ENCODE data around the gene STAT3.

STAT3 gene

DNA sequence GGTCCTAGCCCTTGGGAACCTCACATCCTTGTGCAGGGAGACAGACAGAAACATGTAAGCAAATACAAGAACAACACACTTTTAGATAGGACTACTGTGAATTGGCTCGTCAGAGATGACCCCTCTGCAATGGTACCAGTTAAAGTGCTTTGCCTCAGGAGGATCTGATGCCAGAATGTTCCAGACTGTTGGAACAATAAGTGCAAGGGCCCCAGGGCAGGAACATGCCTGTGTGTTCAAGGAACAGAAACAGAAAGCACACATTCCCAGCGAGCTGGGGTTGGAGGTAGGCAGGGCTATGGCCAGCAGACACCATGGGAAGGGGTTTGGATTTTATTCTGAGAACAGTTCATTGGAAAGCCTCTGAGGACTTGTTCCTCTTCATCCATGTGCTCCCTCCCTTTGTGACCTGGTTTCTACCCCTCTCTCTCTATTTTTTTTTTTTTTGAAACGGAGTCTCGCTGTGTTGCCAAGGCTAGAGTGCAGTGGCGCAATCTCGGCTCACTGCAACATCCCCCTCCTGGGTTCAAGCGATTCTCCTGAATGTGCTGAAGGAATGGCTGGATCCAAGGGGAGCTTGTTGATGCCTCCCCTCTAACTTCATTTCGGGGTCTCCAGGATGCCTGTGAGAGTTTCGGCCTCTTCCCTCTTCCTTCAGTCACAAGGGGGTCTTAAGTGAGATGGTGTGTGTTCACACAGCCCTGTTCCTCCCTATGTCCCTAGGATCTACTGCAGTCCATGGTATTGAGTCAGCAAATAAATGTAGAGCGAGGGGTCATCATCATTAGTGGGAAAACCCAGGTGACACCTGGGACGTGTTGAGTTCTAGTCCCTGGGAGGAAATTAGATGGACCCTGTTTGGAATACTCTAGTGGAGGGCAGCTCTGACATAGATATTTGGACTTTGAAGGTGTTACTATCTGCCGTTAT, 93.5 kb downstream of the STAT3 start:
- DNase-seq (ENCODE audit: low read depth): no peak

DNA sequence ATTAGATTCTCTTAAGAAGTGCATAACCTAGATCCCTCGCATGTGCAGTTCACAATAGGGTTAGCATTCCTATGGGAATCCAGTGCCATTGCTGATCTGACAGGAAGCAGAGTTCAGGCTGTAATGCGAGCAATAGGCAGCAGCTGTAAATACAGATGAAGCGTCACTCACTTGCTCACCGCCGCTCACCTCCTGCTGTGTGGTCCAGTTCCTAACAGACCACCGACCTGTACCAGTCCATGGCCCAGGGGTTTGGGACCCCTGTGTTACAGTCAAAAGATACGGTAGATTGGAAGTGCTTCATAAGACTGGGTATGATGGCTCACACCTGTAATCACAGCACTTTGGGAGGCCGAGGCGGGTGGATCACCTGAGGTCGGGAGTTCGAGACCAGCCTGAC, 97.1 kb downstream of the STAT3 start:
- no peak for DNase-seq (ENCODE audit: low read depth)

DNA sequence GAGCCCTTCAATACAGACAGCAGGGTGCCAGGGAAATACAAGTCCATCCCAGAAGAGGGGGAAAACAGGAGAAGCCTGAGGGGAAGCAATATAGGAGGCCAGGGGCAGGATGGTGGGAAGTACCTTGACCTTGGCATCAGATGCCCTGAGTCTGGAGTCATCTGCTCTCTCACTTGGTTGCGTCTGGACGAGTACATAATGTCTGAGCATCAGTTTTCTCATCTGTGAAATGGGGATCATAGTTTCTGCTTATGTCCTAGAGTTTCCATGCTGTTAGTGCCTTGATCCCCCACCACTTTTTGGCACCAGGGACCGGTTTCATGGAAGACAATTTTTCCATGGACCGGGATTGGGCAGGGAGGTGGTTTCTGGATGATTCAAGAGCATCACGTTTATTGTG, 97.7 kb downstream of the STAT3 start:
- no peak for DNase-seq (ENCODE audit: low read depth)

DNA sequence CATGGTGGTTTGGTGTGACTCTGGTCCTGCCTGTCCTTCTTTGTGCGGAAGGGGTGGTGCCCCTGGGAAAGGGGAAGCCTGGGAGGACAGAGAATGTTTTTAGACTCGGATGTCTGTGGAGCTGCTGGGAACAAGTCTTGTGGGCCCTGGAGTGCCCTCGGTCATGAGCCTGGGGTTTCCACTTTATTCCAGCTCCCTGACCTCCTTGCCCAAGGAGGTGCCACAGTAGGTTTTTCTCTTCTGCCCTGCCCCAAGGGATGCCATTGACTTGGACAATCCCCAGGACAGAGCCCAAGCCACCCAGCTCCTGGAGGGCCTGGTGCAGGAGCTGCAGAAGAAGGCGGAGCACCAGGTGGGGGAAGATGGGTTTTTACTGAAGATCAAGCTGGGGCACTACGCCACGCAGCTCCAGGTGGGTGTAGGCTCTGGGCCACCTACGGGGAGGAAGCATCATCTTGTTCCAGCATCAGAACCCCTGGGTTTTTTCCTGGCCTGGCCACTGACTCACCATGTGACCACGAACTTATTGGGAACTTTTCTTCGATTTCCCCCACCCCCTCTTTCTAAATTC, 98.5 kb downstream of the STAT3 start:
- DNase-seq (ENCODE audit: low read depth): no peak

DNA sequence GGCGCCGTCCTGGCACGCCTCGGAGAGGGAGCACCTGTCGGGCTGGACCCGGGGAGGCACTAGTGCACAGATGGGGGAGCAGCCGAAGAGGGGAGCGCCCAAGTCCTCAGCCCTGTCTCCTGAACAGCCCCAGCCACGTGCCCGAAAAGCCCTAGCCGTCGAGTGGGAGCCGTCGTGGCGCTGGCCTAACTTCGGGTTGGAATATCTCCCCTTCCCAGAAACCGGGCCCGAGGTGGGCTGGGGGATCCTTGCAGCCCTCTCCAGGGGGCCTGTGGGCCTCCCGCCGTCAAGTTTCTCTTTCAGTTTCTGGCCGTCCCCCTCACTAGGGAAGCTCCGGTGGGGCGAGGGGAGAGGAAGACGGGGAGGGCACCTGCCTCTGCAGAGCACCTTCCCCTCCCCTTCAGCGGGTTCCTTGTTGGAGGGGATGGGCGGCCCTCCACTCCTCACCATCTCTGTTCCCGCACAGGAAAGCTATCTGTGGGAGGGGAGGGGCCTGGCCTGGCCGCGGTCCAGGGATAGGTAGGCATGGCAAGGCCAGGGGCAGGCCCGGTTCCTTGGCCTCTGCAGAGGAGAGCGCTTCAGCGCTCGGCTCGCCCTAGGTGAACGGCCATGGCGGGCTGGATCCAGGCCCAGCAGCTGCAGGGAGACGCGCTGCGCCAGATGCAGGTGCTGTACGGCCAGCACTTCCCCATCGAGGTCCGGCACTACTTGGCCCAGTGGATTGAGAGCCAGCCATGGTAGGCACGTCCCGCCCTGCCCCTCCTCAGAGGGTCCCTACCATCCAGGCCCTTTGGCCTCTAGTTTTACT, 99.2 kb downstream of the STAT3 start:
- DNase-seq (ENCODE audit: low read depth): no peak

DNA sequence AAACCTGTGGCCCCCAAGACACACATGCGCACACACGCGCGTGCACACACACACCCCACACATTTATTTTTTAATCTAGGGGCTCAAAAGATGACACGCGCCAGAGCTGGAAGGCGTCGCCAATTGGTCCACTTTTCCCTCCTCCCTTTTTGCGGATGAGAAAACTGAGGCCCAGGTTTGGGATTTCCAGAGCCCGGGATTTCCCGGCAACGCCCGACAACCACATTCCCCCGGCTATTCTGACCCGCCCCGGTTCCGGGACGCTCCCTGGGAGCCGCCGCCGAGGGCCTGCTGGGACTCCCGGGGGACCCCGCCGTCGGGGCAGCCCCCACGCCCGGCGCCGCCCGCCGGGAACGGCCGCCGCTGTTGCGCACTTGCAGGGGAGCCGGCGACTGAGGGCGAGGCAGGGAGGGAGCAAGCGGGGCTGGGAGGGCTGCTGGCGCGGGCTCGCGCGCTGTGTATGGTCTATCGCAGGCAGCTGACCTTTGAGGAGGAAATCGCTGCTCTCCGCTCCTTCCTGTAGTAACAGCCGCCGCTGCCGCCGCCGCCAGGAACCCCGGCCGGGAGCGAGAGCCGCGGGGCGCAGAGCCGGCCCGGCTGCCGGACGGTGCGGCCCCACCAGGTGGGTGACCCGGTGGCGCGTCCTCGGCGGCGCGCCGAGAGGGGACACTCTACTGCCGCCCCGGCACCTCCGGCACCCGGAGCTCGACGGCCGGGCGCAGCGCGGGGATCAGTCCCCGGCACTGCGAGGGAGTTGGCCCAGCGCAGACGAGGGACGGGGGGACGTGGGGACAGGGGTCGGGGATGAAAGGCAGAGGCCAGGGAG, 100.1 kb downstream of the STAT3 start, which contains the start of gene STAT5A:
Gene STAT5A (plus strand): TSS at position 522 of the 826 bp plus-strand sequence. CDS start 914 bp downstream, outside the sequence.
- peak; percentile 89 for DNase-seq (ENCODE audit: low read depth)

DNA sequence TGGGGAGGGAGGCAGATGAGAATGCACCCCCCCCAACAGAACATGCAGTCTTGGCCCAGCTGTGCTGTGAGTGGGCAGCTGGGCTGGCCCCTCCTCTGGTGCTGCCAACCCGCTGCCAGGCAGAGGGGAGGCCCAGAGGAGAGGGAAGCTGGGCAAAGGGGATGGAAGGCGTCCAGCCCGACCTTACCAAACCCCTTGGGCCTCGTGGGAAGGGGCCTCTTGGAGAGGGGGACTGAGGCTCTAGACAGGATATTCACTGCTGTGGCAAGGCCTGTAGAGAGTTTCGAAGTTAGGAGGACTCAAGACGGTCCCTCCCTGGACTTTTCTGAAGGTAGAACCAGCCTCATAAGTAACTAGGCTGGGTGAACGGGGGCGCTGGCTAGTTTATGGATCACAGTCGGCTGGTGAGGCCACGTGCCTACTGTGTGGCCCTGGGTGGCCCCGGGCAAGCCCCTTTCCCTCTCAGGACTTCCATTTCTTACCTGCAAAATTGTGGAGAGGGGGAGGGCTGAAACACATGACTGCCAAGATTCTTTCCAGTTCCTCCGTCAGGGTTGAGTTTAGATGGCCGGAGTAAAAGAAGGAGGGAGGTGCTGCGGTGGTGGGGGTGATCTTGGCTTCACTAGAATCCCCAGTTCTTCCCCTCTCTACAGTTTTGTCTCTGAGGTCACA, 100.8 kb downstream of the STAT3 start:
- DNase-seq (ENCODE audit: low read depth): peak; percentile 15

DNA sequence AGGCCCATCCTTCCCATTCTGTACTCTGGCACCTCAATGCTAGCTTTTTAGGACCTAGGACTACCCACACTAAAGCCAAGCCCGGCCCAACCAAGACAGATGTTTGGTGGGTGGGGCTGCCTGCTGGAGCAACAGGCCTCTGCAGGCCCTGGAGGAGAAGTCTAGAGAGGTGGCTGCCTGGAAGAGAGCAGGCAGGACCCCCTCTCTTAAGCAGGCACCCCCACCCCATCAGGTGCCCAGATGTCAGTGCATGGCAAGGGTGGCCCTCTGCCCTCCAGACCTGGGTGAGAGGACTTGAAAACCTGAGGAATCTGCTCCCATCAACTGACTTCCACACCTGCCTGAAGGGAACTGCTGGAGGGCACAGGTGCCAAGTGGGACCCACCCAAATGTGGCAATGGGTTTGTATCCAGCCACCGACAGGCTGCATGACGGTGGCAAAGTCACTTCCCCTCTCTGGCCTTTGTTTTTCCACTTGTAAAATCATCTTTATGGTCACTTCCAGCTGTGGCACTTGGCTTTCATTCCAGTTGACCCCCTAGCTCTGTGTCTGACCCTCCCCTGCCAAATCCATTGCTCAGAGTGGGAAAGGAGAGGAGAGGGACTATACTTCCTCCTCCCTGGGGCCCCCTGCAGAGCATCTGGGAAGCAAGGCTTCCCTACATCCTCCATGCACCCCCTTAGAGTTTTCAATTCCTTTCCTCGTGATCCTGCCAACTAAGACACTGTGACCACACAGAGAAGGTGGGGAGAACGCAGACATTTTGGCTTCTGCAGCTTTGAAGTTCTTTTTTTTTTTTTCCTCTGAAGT, 101.6 kb downstream of the STAT3 start:
- DNase-seq (ENCODE audit: low read depth): no peak

DNA sequence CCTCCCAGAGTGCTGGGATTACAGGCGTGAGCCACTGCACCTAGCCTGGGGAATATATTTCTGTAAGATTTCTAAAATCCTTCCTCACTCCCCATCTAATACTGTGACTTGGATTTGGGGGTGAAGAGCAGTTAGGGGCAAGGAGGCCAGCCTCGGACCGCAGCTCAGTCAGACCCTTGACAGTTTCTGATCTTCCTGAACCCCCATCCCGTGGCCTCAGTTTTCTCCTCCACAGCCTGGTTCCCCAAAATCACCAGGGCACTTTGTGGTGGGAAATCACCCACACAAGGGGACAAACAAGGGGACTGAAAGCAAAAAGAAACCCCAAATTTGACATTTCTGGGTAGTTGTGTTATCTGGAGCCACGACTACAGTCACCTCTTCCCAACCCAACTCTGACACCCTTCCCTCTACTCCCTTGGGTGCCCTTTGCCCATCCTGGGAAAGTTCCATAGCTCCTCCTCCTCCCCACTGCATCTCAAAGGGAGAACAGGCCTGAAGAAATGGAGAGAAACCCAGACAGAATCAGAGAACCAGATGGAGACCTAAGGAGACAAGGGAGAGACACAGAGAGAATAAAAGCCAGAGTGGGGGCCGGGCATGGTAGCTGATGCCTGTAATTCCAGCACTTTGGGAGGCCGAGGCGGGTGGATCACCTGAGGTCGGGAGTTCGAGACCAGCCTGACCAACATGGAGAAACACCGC, 102.7 kb downstream of the STAT3 start:
- no peak for DNase-seq (ENCODE audit: low read depth)

DNA sequence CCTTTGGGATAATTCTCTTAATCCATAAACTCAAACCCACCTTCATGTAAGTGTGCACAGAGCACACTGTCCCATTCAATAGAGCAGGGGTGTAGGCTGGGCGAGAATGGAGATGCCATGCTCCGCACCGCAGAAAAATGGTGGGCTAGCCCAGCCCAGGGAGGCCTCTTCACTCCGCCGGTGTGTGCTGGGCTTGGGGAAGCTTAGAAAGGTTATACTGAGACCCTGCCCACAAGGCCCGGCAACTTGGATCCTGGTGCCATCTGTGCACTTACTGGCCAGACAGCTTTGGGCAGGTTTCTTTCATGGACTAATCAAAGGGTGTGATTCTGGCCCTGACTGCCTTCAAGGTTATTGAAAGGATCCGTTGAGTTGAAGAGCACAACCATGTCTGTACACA, 103.7 kb downstream of the STAT3 start:
- DNase-seq (ENCODE audit: low read depth): no peak

DNA sequence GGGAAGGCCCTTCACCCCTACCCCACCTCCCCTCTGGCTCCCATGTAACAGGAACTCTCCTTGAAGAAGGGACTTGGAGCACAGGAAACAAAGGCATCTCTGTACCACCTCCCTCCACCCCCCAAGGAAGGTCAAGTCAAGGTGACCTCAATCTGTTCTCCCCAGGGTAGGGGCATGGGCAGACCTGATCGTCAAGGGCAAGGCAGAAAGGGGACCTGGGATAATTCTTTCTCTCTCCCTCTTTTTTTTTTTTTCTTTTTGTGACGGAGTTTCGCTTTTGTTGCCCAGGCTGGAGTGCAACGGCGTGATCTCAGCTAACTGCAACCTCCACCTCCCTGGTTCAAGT, 104.2 kb downstream of the STAT3 start:
- DNase-seq (ENCODE audit: low read depth): no peak

DNA sequence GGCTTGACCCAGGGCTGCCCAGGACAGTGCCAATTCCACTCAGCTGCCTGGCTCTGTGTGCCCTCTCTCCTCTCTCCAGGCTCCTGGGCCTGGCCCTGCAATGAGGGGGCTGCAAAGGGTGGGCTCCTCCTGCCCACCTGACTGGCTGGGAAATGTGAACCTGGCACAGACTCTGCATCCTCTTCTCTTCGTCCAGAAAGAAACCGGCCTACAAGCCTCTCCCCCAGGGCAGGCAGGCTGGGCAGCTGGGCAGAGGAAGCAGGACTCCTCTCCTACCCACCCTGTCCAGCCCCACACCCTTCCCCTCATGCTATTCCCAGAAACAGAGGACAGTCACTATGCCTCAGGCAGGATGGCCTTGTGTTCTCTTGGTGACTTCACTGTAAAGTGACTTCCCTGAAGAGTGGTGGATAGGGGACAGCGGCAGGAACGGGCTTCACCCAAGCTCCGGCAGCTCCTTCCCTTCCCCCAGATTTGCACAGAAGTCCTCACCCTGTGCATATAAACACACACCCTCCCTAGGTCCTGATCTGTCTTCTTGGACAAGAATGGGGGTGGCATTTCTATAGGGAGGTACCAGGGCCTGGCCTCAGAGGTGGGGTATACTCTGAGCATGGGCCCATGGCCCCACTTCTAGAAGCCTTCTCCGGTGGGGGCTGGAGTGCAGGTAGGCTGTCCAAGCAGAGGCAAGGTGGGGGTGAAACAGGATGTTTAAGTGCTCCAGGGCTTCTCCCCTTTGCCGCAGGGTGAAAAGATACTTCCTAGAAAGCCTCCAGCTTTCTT, 104.8 kb downstream of the STAT3 start:
- DNase-seq (ENCODE audit: low read depth): no peak

DNA sequence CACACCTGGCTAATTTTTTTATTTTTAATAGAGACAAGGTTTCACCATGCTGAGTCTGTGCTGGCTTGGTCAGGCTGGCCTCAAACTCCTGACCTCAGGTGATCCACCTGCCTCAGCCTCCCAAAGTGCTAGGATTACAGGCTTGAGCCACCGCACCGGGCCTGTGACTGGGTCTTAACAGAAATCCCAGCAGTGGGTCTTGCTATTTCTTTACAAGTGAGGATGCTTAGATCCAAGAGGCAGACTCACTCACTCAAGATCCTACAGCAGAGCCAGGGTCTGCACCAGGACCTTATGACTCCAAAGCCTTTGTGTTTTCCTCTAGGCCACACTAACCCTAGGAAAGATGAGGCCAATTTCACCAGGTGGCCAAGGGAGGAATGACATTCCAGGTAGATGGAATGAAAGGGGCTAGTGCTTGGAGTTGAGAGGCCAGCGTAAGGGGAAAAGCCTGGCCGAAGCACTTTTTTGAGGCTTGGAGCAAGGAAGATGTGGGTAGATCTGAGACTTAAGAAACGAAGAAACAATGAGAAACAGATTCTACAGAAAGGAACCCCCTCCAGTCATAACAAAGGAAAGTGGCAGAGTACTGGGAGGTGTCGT, 105.7 kb downstream of the STAT3 start:
- DNase-seq (ENCODE audit: low read depth): no peak

DNA sequence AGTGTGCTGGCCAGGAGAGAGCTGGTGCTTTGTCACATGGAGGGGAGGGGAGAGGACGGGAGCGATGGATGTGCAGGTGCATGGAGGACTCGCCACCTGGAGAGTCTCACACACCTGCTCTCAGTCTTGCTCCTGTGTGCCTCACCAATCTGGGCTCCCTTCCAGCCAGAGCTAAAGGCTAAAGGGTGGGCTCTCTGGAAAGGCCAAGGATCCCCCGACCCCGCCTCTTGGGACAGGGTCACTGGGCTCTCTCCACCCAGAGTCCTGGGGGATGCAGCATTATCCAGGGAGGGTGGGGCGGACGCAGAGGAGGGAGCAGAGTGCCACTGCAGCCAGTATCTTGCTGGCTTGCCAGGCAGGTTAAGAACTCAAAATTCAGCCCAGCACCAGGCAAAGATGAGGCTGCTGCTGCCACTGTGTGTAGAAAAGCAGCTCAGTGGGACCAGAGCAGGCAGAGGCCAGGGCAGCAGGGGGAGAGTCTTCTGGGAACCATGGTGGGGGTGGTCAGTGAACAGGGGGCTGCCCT, 106.6 kb downstream of the STAT3 start:
- DNase-seq (ENCODE audit: low read depth): no peak

DNA sequence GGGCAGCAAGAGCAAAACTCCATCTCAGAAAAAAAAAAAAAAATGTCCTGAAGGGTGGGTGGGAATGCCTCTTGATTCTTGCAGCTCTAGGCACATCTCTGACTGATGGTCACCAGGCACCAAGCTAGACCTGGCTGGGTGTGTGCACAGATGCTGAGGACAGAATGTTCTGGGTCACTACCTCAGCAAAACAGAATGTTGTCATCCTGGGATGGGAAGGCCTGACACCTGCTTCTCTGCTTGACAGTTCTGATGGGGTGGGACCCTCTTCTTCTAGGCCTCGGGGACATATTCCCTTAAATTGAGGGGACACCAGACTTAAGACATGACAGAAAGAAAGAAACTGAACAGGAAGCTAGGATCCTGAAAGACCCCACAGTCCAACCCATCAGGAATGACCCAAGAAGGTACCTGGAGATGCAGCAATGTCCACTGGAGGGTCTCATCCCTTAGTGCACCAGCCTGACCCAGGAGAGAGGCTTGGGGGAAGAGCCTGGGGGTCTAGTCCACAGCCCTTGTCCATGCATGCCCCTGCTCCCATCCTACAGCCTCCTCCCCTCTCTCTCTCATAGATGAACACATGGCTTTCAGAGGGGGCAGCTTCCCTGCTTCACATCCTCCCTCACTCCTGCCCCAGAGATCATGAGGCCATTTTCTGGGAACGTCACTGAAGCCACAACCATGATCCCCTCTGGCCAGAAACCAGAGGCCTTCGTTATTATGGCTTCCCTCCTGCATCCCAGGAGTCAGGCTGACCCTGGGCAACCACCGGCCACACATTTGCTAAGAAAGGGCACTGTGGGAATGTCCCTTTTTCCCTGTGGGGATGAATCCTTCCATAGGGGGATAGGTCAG, 108.2 kb downstream of the STAT3 start:
- no peak for DNase-seq (ENCODE audit: low read depth)

DNA sequence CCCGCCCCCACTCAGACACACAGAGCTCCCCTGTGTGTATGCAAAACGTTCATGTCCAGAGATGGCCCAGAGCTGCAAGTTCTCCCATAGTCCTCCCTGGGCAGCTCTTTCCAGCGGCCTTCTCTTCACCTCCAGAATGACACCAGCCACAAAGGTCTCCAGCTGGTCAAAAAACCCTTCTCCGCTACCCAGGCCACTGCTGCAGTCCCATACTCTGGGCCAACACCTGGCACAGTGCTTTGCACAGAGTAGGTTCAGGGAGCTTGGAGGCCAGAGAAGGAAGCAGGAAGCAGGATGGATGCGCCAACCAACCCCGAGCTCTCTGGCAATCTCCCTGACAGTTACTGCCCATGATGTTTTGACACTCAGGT, 110.9 kb downstream of the STAT3 start:
- DNase-seq (ENCODE audit: low read depth): no peak

DNA sequence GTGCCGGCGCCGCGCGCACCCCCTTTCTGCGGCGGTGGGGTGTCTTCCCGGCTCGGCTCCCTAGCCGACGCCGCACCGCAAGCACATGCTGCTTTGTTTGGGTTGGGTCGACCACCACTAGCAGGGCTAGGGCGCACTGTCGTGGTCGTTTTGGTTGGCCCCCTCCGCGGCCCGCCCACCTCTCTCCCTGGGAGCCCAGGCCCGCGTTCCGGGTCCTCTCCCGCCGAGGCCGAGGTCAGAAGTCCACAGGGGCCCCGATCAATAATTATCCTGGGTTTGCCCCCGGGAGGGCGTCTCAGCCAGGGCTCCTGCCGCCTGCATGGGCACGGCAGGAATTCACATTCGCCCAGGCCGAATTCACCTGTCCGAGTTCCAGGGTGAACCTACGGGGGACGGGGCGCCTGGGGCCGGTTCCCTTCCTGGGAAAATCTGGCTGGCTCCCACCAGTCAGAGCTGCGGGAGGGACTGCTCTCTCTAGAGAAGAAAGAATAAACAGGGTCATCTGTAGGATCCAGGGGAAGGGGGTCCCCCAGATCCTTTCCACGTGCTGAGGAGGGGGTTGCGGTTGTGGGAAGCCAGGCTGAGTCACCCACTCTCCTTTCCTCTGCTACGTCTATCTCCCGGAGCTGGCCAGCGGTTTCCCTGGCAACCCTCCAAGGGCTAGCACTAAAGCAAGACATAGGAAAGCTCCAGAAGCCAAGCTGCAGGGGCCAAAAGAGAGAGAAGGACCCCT, 111.5 kb downstream of the STAT3 start:
- peak; percentile 85 for DNase-seq (ENCODE audit: low read depth)

Data from amniotic epithelial cell (primary cell).